Esophagus muscularis mucosa (tissue), 4 donors: ENCODE measurements around the gene PRPF40A. TPM values are rescaled to one million over a fixed set of nuclear protein-coding genes. Genes with fewer than 3 reads are reported as not detected.
"Not testable (repeated sequence)": the region's sequence is repeated elsewhere in the genome, so short reads cannot be mapped to it uniquely, and the experiment has no call there.

ENCODE experiments used
- DNase-seq: peaks from one replicate; pipeline ENCODE4 v3.0.0-alpha.2; 2017; ENCODE audit errors: extremely low spot score
- H3K27ac ChIP-seq, 4 donors: fragments of 200-600 bp; sonication (generic); replicated peaks in 1 of 4; 1 replicate in 3 of 4; 2 replicates in 1 of 4; pipeline ENCODE4 v1.5.1; 2016 to 2019; ENCODE audit warnings: mild to moderate bottlenecking in 1 of 4
- H3K27me3 ChIP-seq, 4 donors: fragments of 200-600 bp; sonication (generic); one replicate each; pipeline versions ENCODE4 v1.5.1 to v1.6.0; 2016 to 2019
- H3K36me3 ChIP-seq, 4 donors: fragments of 200-600 bp; sonication (generic); one replicate each; pipeline ENCODE4 v1.5.1; 2016 to 2019
- H3K4me1 ChIP-seq, 4 donors: fragments of 200-600 bp; sonication (generic); one replicate each; pipeline ENCODE4 v1.5.1; 2016 to 2019
- H3K4me3 ChIP-seq, 4 donors: fragments of 200-600 bp; sonication (generic); 1 replicate in 2 of 4; 2 replicates in 2 of 4; pipeline ENCODE4 v1.5.1; 2016 to 2019; ENCODE audit warnings: mild to moderate bottlenecking in 4 of 4, moderate library complexity in 1 of 4
- H3K9me3 ChIP-seq, 4 donors: fragments of 200-600 bp; sonication (generic); 1 replicate in 3 of 4; 2 replicates in 1 of 4; pipeline ENCODE4 v1.5.1; 2016 to 2019
- EP300 ChIP-seq: sonication (generic); formaldehyde crosslinking; IDR thresholded peaks from one replicate; pipeline ENCODE4 v1.6.1; 2017; ENCODE audit warnings: antibody characterized with exemption
- POLR2A ChIP-seq: fragments of 450-650 bp; IDR thresholded peaks from one replicate; pipeline ENCODE4 v1.6.1; 2017; ENCODE audit warnings: antibody characterized with exemption, moderate library complexity, mild to moderate bottlenecking, low read depth
- POLR2AphosphoS5 ChIP-seq, 2 donors: sonication (generic); formaldehyde crosslinking; IDR thresholded peaks; one replicate each; pipeline ENCODE4 v1.6.1; 2017; ENCODE audit warnings: antibody characterized with exemption in 2 of 2
- WGBS: methylation state at CpG from one replicate; pipeline ENCODE4 v1.1.5; 2018; 5-methylcytosine and 5-hydroxymethylcytosine counted together
- intact Hi-C: fragments of 100-400 bp; cut with DNase I; formaldehyde crosslinking; loops from one replicate; pipeline ENCODE4 v1.15.1; 2023
- total RNA-seq, 4 donors: library from RNA; depleted of rRNA; stranded (reverse); fragments of >200 nt; gene quantifications; one replicate each; pipeline versions ENCODE4 v1.1.0 to v1.2.1, GENCODE V29; 2016
- TF ChIP-seq, protein P1 (sequence below), 3 experiments: fragments of 200-600 bp in 2 of 3; fragments of 450-650 bp in 1 of 3; sonication (generic) in 2 of 3; IDR thresholded peaks; one replicate each; pipeline ENCODE4 v1.5.1; 2017 to 2019; ENCODE audit warnings: antibody characterized with exemption in 3 of 3, mild to moderate bottlenecking in 2 of 3, moderate library complexity in 1 of 3

PRPF40A gene
- total RNA-seq, 4 donors from 2014 or later: 46.1 to 66.1 (median 53.2) TPM

DNA sequence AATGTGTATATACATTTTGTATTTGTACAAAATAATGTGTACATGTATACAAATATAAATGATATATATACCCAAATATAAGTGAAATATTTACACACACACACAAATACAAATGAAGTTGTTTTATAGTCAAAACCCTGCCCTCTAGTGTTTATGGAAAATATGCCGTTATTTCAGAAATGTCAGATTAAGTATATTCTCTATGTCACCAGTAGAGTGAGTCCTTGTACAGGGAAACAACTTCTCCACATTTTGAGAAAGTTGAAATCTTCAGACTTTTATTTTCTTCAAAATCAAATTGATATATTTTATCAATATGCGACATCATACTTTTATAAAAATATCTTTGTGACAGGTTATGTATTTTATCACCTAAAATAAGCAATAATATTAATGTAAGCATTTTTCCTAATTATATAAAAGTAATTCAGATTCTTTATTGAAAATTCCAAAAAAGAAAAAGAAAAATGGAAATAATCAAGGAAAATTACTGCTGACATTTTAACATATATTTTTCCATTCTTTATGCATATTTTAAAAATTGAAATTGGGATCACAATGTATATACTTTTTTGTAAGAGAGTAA, 23.6 kb upstream of the PRPF40A start:
- H3K36me3 ChIP-seq: peaks cover 0 to 35% (median 23%) of the 10 kb centered on the region in 4 donors
- H3K9me3 ChIP-seq: no peaks in the 10 kb centered on the region
- H3K27me3 ChIP-seq: no peaks in the 10 kb centered on the region
- H3K4me1 ChIP-seq: peaks cover 0 to 7% (median 2%) of the 10 kb centered on the region in 4 donors
- 35% methylated on average over 2 of the region's 2 CpGs for WGBS
- H3K27ac ChIP-seq: no peak overlapping the region
- no peak overlapping the region for H3K4me3 ChIP-seq
- no peak for DNase-seq
- TF ChIP-seq, protein P1, sequence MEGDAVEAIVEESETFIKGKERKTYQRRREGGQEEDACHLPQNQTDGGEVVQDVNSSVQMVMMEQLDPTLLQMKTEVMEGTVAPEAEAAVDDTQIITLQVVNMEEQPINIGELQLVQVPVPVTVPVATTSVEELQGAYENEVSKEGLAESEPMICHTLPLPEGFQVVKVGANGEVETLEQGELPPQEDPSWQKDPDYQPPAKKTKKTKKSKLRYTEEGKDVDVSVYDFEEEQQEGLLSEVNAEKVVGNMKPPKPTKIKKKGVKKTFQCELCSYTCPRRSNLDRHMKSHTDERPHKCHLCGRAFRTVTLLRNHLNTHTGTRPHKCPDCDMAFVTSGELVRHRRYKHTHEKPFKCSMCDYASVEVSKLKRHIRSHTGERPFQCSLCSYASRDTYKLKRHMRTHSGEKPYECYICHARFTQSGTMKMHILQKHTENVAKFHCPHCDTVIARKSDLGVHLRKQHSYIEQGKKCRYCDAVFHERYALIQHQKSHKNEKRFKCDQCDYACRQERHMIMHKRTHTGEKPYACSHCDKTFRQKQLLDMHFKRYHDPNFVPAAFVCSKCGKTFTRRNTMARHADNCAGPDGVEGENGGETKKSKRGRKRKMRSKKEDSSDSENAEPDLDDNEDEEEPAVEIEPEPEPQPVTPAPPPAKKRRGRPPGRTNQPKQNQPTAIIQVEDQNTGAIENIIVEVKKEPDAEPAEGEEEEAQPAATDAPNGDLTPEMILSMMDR (IDR thresholded peaks at IDR 0.05): peak; percentile 72 to 82 (median 77)
- TF ChIP-seq POLR2AphosphoS5 (IDR thresholded peaks at IDR 0.05) (no peak), POLR2A (no peak)
- intact Hi-C loops: no loop called here

DNA sequence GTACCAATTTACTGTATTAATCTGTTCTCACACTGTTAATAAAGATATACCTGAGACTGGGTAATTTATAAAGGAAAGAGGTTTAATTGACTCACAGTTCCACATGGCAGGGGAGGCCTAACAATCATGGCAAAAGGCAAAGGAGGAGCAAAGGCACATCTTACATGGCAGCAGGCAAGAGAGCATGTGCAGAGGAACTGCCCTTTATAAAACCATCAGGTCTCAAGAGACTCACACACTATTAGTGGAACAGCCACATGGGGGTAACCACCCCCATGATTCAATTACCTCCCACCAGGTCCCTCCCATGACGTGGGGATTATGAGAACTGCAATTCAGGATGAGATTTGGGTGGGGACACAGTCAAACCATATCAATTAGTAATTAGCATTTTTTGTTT, 22.4 kb upstream of the PRPF40A start:
- H3K9me3 ChIP-seq, intact Hi-C loops, H3K27me3 ChIP-seq, H3K4me3 ChIP-seq, H3K4me1 ChIP-seq, H3K27ac ChIP-seq, DNase-seq: not testable (repeated sequence)
- peaks cover 0 to 35% (median 23%) of the 10 kb centered on the region in 4 donors for H3K36me3 ChIP-seq
- 86% methylated on average over 1 of the region's 1 CpG for WGBS

DNA sequence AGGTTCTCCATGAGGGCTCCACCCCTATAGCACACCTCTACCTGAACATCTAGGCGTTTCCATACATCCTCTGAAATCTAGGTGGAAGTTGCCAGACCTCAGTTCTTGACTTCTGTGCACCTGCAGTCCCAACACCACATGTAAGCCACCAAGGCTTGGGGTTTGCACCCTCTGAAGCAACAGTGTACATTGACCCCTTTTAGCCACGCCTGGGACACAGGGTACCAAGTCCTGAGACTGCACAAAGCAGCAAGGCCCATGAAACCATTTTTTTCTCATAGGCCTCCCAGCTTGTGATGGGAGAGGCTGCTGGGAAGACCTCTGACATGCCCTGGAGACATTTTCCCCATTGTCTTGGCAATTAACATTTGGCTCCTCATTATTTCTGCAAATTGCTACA, 21.2 kb upstream of the PRPF40A start:
- WGBS: 100% methylated on average over 2 of the region's 2 CpGs
- Histone ChIP-seq H3K27ac (no peak overlapping the region), H3K4me3 (no peak overlapping the region), H3K27me3 (no peaks in the 10 kb centered on the region), H3K4me1 (peaks cover 0 to 6% (median 2%) of the 10 kb centered on the region in 4 donors), H3K36me3 (peaks cover 0 to 35% (median 23%) of the 10 kb centered on the region in 4 donors), H3K9me3 (no peaks in the 10 kb centered on the region)
- DNase-seq: no peak
- intact Hi-C loops: no loop called here
- no peak for TF ChIP-seq EP300
- no peak for TF ChIP-seq POLR2A
- no peak for TF ChIP-seq POLR2AphosphoS5 (IDR thresholded peaks at IDR 0.05)
- TF ChIP-seq, protein P1 (IDR thresholded peaks at IDR 0.05): no peak

DNA sequence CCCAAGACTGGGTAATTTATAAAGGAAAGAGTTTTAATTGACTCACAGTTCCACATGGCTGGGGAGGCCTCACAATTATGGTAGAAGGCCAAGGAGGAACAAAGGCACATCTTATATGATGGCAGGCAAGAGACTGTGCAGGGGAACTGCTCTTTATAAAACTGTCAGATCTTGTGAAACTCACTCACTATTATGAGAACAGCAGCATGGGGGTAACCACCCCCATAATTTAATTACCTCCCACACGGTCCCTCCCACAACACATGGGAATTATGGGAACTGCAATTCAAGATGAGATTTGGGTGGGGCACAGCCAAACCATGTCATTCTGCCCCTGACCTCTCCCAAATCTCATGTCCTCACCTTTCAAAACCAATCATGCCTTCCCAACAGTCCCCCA, 20.2 kb upstream of the PRPF40A start:
- intact Hi-C loops, DNase-seq, H3K27ac ChIP-seq, H3K4me3 ChIP-seq, H3K9me3 ChIP-seq, H3K27me3 ChIP-seq, H3K4me1 ChIP-seq: not testable (repeated sequence)
- H3K36me3 ChIP-seq: peaks cover 0 to 35% (median 23%) of the 10 kb centered on the region in 4 donors
- 82% methylated on average over 1 of the region's 1 CpG for whole genome bisulfite sequencing

DNA sequence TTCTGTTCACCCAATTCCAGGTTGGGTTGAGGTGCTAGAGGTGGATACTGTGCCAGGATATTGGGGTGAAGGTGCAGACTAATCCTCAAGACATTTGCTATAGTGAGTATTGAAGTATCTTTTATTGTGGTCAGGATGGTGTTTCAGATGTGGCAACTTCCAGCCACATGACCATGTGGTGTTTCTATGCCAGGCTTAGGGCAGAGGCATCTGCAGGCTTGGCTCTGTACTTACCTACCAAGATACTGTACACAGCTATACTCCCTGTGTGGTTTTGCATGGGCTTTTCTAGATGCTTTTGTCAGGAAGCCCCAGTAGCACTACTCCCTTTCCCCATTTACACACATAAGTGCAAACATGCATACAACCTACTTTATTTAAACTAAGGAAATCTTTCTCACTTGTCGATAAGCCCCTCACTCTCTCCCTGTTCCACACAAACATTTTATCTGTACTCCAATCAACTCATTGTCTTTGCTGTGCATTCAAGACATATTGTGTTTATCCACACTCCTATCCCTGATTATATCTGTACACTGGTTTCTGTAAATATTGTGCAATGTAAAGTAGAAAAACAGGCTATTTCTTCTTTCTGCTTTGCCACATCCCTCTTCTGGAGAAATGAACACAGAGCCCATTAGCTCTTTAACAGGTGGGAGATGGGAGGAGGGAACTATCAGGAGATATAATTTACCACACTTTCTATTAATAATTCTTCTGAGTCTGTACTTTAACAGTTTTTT, 13.5 kb upstream of the PRPF40A start:
- H3K4me1 ChIP-seq: peaks cover 0 to 6% (median 0%) of the 10 kb centered on the region in 4 donors
- WGBS: 91% methylated on average over 1 of the region's 1 CpG

More for the DNA sequence above, 13.5 kb upstream of the PRPF40A start:
- Histone ChIP-seq H3K4me3 (no peak overlapping the region), H3K9me3 (no peaks in the 10 kb centered on the region), H3K27me3 (no peaks in the 10 kb centered on the region), H3K36me3 (no peaks in the 10 kb centered on the region), H3K27ac (no peak overlapping the region)
- no peak for TF ChIP-seq POLR2AphosphoS5 (IDR thresholded peaks at IDR 0.05)
- no peak for TF ChIP-seq POLR2A
- TF ChIP-seq, protein P1 (IDR thresholded peaks at IDR 0.05): no peak
- TF ChIP-seq EP300: no peak
- intact Hi-C loops: no loop called here
- no peak for DNase-seq
